CD4-positive, alpha-beta T cell treated with Interleukin-15 for 1 hour (primary cell): ENCODE measurements around the gene MORN5.
A peak's percentile ranks its signal among the peaks of the same experiment; 100 is the strongest.

ENCODE experiments used
- DNase-seq: peaks from one replicate; pipeline ENCODE4 v3.0.0-alpha.2; 2020

MORN5 gene

GRCh38 chr9:122192914-122193525, 33.3 kb downstream of the MORN5 start:
- no peak for DNase-seq

GRCh38 chr9:122193651-122194050, 33.9 kb downstream of the MORN5 start:
- no peak for DNase-seq

GRCh38 chr9:122195875-122196274, 36.2 kb downstream of the MORN5 start:
- DNase-seq = no peak

GRCh38 chr9:122197426-122197825, 37.7 kb downstream of the MORN5 start:
- DNase-seq = no peak

- no peak for DNase-seq
Observed at GRCh38 chr9:122197882-122198281, 38.2 kb downstream of the MORN5 start.

GRCh38 chr9:122200960-122201595, 41.4 kb downstream of the MORN5 start:
- no peak for DNase-seq

- no peak for DNase-seq
Observed at GRCh38 chr9:122201641-122202040, 41.9 kb downstream of the MORN5 start.

- DNase-seq = no peak
Observed at GRCh38 chr9:122202111-122202510, 42.4 kb downstream of the MORN5 start.

- DNase-seq = no peak
Observed at GRCh38 chr9:122204055-122204454, 44.3 kb downstream of the MORN5 start.

GRCh38 chr9:122204491-122204890, 44.8 kb downstream of the MORN5 start:
- no peak for DNase-seq

- DNase-seq = no peak
Observed at GRCh38 chr9:122205176-122205575, 45.5 kb downstream of the MORN5 start.

- no peak for DNase-seq
Observed at GRCh38 chr9:122206118-122207046, 46.7 kb downstream of the MORN5 start.

GRCh38 chr9:122207096-122207495, 47.4 kb downstream of the MORN5 start:
- no peak for DNase-seq

GRCh38 chr9:122209451-122209850, 49.7 kb downstream of the MORN5 start:
- DNase-seq = no peak

GRCh38 chr9:122212473-122213004, 52.8 kb downstream of the MORN5 start:
- DNase-seq = no peak

- DNase-seq = no peak
Observed at GRCh38 chr9:122213102-122213588, 53.4 kb downstream of the MORN5 start.

- DNase-seq = peak; percentile 59
Observed at GRCh38 chr9:122213589-122214413, 54.1 kb downstream of the MORN5 start.

- DNase-seq = no peak
Observed at GRCh38 chr9:122214507-122214906, 54.8 kb downstream of the MORN5 start.

GRCh38 chr9:122215663-122216062, 56.0 kb downstream of the MORN5 start:
- no peak for DNase-seq

GRCh38 chr9:122216138-122216797, 56.6 kb downstream of the MORN5 start:
- DNase-seq = no peak

GRCh38 chr9:122216798-122217418, 57.2 kb downstream of the MORN5 start:
- no peak for DNase-seq
